Fibroblast of mammary gland (primary cell): ENCODE data around the gene PCTP.

ENCODE experiments used
- DNase-seq: peaks from one replicate; pipeline ENCODE4 v3.0.0-alpha.2; 2010; ENCODE audit warnings: low read depth
- H3K4me3 ChIP-seq: 2 replicates; pipeline ENCODE4 v1.5.1; 2011; ENCODE audit warnings: low read depth, mild to moderate bottlenecking, low read length, moderate library complexity; ENCODE audit not compliant: control insufficient read depth
- CTCF ChIP-seq: conservative IDR thresholded peaks from 2 replicates; pipeline ENCODE4 v1.5.1; 2011; ENCODE audit warnings: low read depth, low read length, inconsistent platforms; ENCODE audit not compliant: control insufficient read depth, insufficient read depth

The PCTP gene

GRCh38 chr17:55783684-55784245 is 32.9 kb downstream of the PCTP start:
- no peak overlapping the region for H3K4me3 ChIP-seq
- peak; percentile 75 for DNase-seq
- TF ChIP-seq CTCF: no peak

GRCh38 chr17:55784666-55785065 is 33.8 kb downstream of the PCTP start:
- no peak for DNase-seq
- TF ChIP-seq CTCF: no peak

GRCh38 chr17:55785181-55785580 is 34.3 kb downstream of the PCTP start:
- no peak overlapping the region for H3K4me3 ChIP-seq
- no peak for DNase-seq
- no peak for TF ChIP-seq CTCF

More at GRCh38 chr17:55784666-55785065, 33.8 kb downstream of the PCTP start:
- H3K4me3 ChIP-seq: no peak overlapping the region

- TF ChIP-seq CTCF: no peak
- H3K4me3 ChIP-seq: no peak overlapping the region
- DNase-seq: no peak
These were observed 42.4 kb downstream of the PCTP start for GRCh38 chr17:55793272-55793671.

GRCh38 chr17:55794725-55795482 is 44.1 kb downstream of the PCTP start:
- no peak for DNase-seq
- no peak for TF ChIP-seq CTCF
- no peak overlapping the region for H3K4me3 ChIP-seq

GRCh38 chr17:55806745-55807495 is 56.1 kb downstream of the PCTP start:
- no peak for TF ChIP-seq CTCF
- no peak for DNase-seq

More at GRCh38 chr17:55806745-55807495, 56.1 kb downstream of the PCTP start:
- H3K4me3 ChIP-seq: no peak overlapping the region
